ENCODE measurements around the gene FCRL5. TPM values are rescaled to one million over a fixed set of nuclear protein-coding genes. Genes with fewer than 3 reads are reported as not detected.

The FCRL5 gene
- total and polyA plus RNA-seq, 8 donors = 0.08 to 1.5 (median 0.13) TPM; not detected in 1

DNA sequence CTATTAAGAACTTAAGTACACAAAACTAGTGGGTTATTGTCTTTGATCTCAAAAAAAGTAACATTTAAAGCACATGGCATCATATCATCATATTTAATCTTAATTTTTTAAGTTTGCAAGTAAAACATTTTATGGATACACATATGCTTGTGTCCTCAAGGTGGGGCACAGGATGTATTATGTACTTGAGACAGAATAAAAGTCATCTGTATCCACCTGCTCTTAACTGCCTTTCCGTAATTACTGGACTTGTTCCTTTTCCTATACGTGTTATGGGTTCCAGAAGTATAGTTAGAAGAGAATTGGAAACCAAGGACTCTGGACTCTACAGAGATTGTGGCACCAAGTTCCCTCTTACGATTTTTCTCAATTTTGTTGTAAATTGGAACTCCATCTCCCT lies 79.4 kb downstream of the FCRL5 start:
- intact Hi-C loops (cut with DNase I) = no loop called here

GRCh38 chr1:157472056-157472701 lies 80.1 kb downstream of the FCRL5 start:
- Histone ChIP-seq H3K9me3 (peaks cover 0 to 10% of the 10 kb centered on the region in 2 donors), H3K4me1 (no peaks in the 10 kb centered on the region), H3K4me3 (no peak overlapping the region), H3K36me3 (no peaks in the 10 kb centered on the region), H3K27ac (no peak overlapping the region), H3K27me3 (no peaks in the 10 kb centered on the region)
- DNase-seq = no peak
- TF ChIP-seq CTCF (IDR thresholded peaks at IDR 0.05) = no peak
- ATAC-seq = no peak
- intact Hi-C loops (cut with DNase I) = no loop called here

More for the DNA sequence above, 79.4 kb downstream of the FCRL5 start:
- Histone ChIP-seq H3K4me3 (no peak overlapping the region), H3K9me3 (peaks cover 0 to 10% of the 10 kb centered on the region in 2 donors), H3K36me3 (no peaks in the 10 kb centered on the region), H3K27me3 (no peaks in the 10 kb centered on the region), H3K27ac (no peak overlapping the region), H3K4me1 (no peaks in the 10 kb centered on the region)
- no peak for ATAC-seq
- no peak for DNase-seq
- TF ChIP-seq CTCF (IDR thresholded peaks at IDR 0.05) = no peak

GRCh38 chr1:157471531-157471930 lies 80.8 kb downstream of the FCRL5 start:
- no peak for TF ChIP-seq CTCF (IDR thresholded peaks at IDR 0.05)
- no peaks in the 10 kb centered on the region for H3K36me3 ChIP-seq
- no peak for ATAC-seq
- no peak overlapping the region for H3K4me3 ChIP-seq
- no peaks in the 10 kb centered on the region for H3K4me1 ChIP-seq
- H3K27ac ChIP-seq = no peak overlapping the region
- intact Hi-C loops (cut with DNase I) = no loop called here
- DNase-seq = no peak
- H3K27me3 ChIP-seq = no peaks in the 10 kb centered on the region
- H3K9me3 ChIP-seq = peaks cover 0 to 10% of the 10 kb centered on the region in 2 donors

- no peak for TF ChIP-seq CTCF (IDR thresholded peaks at IDR 0.05)
- Histone ChIP-seq H3K27ac (no peak overlapping the region), H3K9me3 (peaks cover 0 to under 1% of the 10 kb centered on the region in 2 donors), H3K4me1 (no peaks in the 10 kb centered on the region), H3K27me3 (no peaks in the 10 kb centered on the region), H3K36me3 (no peaks in the 10 kb centered on the region), H3K4me3 (no peak overlapping the region)
- DNase-seq (no peak), ATAC-seq (no peak)
- intact Hi-C loops (cut with DNase I) = no loop called here
These were observed 82.3 kb downstream of the FCRL5 start for GRCh38 chr1:157469752-157470675.

DNA sequence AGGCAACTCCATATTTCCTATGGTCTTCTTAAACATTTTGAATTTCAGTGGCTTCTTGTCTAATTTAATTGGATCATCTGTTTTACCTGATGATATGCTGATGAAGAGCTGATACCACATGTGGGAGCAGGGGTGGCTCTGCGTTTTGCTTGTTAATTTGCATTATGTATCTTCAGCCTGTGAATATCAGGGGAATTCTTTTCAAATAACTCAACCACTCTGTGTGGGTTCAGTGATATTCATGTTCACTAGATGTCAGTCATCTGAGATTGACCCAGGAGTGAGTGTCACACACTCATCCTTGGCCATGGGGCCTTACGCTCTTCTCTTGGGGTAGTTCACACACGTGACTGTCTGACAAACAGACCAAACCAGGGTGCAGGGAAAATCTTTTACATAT lies 83.0 kb downstream of the FCRL5 start:
- TF ChIP-seq CTCF (IDR thresholded peaks at IDR 0.05) = no peak
- Histone ChIP-seq H3K4me1 (no peaks in the 10 kb centered on the region), H3K4me3 (no peak overlapping the region), H3K9me3 (no peaks in the 10 kb centered on the region), H3K27ac (no peak overlapping the region), H3K36me3 (no peaks in the 10 kb centered on the region), H3K27me3 (no peaks in the 10 kb centered on the region)
- intact Hi-C loops (cut with DNase I) = no loop called here
- no peak for DNase-seq
- ATAC-seq = no peak
